NCI-H1694 (cell line): Measurements from ENCODE around the gene MOSPD3.
"Not testable (repeated sequence)": the region's sequence is repeated elsewhere in the genome, so short reads cannot be mapped to it uniquely, and the experiment has no call there.

Source experiments
- DNase-seq: peaks from one replicate; lab custom pipeline; 2025; lab: John Stamatoyannopoulos, UW

Gene MOSPD3, protein sequence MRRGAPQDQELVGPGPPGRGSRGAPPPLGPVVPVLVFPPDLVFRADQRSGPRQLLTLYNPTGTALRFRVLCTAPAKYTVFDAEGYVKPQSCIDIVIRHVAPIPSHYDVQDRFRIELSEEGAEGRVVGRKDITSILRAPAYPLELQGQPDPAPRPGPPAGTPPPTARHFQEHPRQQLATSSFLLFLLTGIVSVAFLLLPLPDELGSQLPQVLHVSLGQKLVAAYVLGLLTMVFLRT

GRCh38 chr7:100611983-100612729, at the start of gene MOSPD3:
Gene MOSPD3, plus strand, starts transcription at chr7:100612540. Its CDS starts 252 bp downstream, at chr7:100612792.
- DNase-seq = peak; percentile 99

DNA sequence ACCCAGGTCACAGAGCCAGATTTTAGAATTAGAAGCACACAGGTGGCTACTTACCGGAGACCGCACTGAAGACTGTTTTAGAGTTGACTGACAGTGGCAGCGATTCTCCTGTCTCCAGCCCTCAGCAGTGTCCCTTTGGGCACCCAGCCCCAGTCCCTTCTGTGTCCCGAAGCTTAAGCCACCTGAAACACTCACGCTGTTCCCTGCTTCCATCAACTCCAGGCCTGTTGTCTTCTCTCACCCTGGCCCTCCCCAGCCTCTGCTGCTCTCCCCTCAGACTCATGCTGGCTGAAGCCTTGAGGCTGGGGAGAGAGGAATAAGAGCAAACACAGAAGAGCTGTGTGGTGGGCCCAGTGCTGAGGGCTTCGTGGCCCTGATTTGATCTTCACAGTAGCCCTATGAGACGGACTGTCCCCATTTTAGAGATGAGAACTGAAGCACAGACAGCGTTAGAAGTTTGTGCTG, 49.2 kb upstream of the MOSPD3 start:
- DNase-seq = no peak

DNA sequence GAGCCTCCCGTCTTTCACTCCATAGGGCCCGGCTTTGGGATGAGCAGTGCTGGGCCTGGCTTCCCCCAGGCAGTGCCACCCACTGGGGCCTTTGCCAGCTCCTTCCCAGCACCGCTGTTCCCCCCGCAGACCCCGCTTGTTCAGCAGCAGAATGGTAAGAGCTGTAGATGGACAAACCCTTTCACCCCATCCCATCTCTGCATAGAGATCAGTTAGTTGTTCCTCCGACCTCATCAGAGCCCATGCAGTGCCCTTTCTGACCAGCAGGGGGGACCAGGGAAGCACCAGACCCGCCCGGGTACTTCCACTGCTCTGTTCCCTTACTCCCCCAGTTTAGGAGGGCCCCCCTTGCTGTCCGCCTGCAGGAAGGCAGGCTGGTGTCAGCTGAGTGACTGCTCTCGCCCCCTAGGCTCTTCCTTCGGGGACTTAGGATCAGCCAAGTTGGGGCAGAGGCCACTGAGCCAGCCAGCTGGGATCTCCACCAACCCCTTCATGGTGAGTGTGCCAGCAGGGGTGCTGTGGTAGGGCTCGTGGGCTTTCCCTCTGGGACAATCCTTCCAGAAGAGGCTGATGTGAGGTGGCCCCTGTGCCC, 48.4 kb upstream of the MOSPD3 start:
- peak; percentile 60 for DNase-seq

DNA sequence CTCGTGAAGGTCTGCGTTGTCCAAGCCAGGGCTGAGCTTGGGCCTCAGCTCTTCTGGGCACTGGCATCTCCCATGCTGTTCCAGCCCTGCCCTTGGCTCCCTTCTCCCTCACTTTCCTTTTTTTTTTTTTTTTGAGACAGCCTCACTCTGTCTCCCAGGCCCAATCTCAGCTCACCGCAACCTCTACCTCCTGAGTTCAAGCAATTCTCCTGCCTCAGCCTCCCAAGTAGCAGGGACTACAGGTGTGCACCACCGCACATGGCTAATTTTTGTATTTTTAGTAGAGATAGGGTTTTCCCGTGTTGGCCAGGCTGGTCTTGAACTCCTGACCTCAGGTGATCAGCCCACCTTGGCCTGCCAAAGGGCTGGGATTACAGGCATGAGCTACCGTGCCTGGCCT, 47.9 kb upstream of the MOSPD3 start:
- DNase-seq = not testable (repeated sequence)

DNA sequence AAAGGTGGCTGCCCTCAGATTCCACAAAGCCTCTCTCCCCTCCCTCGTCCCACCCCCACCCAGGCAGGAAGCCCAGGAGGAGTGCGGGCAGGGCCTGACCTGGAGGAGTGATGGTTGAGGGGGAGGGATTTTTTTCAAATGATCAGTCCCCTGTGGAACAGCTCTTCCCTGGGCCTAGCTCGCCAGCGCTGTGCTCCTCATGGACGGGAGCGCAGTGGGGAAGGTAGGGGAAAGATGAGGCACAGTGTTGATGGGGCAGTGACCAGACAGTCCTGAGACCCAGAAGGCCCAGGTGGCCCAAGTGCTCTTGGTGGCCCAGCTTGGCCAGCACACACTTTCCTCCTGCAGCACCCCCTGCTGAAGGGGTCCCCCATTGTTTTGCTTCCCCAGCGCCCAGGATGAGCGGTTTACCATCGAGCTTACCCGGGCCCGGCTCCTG, 47.2 kb upstream of the MOSPD3 start:
- DNase-seq = no peak

GRCh38 chr7:100566018-100566531, 46.3 kb upstream of the MOSPD3 start:
- DNase-seq = no peak

DNA sequence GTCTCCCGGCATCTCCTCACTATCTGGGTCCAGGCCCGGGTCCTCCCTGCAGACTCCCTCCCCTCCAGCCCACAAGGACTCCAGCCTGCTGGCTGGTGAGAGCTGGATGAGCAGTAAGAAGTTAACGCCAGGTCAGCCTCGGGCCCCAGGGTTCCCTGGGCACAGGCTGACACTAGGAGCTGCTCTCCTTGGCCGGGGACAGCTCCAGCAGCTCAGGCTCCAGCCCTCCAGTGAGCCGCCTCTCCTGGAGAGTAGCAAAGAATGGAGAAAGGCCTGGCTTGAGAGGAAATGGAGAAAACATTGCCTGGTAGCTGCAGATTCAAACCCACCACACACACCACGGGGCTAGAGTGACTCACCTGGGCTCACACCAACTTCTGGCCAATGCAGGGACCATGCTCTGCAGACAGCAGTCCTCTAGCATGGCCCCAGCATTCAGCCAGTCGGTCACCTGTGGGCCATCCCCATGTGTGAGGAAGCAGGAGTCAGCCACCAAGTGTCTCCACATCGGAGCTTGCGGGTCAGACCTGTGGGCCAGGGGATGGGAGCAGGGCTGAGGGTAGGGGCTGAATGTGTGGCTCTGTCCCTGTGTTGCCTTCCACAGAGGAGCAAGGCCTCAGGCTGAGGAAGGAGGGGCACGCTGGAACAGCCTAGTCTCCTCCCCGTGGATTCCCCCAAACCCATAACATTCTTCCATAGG, 45.2 kb upstream of the MOSPD3 start:
- no peak for DNase-seq

DNA sequence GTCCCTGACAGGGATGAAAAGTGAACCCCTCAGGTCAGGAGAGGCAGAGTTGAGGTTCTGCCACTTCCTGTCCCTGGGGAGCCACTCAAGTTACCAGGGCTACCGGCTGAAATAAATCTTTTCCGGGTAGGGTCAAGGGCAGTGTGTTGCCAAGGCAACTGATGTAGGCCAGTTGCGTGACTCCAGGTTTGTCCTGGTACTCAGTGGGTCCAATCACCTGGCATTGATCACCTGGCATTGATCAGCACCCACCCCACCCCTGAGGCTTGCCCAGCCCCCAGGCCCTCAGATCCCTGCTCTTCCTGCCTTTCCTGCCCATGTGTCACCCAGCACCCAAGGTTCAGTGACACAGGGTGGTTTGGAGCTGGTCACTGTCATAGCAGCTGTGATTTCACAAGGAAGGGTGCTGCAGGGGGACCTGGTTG, 44.6 kb upstream of the MOSPD3 start:
- no peak for DNase-seq

- DNase-seq = no peak
These were observed 44.0 kb upstream of the MOSPD3 start for GRCh38 chr7:100568176-100568895.

DNA sequence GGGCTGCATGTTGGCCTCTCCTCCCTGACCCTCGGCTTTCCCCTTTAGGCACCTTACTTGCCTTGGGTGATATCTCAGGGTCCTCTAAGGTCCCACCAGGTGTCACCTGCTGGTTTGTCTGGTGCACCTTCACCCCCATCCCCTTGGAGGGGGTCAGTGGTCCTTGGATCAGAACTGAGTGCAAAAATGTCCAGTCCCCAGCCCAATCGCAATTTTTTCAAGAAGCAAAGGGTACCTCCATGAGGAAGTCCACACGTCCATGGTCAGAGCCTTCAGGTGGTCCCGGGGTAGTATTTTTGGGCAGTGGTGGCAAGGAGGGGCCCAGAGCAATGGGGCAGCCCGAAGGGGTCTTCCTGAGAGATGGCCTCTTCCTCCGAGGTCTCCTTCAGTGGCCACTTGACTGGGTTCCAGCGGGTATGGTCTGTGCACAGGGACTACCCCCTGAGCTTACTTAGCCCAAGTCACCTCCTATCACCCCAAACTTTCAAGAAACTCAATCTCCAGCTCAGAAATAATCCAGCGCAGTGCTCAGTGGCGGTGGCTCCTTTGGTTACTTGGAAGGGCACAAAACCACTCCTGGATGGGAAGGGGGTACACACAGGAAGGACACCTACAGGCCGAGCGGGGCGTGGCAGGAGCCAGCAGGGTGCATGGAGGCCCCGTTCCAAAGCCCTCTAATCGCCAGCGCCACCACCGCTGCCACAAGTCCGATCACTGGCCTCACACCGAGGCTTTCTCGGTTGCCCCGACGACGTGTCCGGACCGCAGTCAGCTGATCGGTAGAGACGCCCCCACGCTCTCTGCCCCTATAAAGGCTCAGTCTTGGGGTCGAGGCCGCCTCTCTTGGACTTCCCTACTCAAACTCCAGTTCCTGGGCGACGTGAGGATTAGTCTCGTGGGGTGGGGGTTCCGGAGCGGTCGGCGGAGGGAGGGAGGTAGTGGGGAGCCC, 43.2 kb upstream of the MOSPD3 start:
- DNase-seq = no peak

GRCh38 chr7:100570954-100571828, 41.1 kb upstream of the MOSPD3 start:
- DNase-seq = no peak

DNA sequence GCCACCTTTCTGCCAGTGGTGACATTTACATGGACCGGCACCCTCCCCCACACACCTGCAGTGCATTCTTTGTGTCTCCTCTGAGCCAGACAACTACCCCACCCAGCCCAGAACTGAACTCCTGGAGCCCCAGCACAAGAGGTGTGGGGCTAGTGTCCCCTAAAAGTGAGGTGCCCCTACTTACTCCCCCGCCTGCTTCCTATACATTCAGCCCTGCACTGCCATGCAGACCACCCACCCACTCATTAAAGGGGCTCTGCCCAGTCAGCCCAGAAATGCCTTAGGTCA, 40.6 kb upstream of the MOSPD3 start:
- DNase-seq = no peak

DNA sequence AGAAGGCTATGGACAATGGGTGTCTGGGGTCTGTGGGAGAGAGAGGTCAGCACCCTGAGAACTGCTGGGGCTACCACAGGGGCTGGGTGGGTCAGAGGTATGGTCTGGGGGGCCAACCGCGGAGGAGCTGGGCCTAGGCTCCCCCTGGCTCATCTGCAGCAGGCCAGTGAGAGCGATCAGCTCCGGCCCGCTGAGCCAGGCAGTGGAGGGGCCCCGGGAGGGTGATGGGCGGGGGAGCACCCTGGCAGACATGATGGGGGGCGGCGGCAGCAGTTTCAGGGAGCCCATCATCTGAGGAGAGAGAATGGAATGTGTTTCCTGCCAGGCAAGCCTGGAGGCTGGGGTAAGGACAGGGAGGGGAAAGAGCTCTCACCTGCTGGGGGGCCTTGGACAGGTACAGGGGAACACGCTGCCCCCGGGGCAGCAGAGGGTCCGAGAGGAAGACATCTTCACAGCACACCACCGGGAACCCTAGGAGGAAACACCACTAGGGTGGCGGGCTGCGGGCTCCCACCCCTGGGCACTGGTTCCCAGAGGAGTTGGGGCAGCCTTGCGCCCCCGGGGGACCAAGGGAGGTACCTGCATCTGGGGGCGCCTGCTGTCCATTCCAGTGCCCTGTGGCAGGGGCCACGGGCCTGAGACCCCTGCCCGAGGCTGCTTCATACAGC, 39.9 kb upstream of the MOSPD3 start:
- no peak for DNase-seq

GRCh38 chr7:100572949-100573675, 39.2 kb upstream of the MOSPD3 start:
- DNase-seq = no peak

DNA sequence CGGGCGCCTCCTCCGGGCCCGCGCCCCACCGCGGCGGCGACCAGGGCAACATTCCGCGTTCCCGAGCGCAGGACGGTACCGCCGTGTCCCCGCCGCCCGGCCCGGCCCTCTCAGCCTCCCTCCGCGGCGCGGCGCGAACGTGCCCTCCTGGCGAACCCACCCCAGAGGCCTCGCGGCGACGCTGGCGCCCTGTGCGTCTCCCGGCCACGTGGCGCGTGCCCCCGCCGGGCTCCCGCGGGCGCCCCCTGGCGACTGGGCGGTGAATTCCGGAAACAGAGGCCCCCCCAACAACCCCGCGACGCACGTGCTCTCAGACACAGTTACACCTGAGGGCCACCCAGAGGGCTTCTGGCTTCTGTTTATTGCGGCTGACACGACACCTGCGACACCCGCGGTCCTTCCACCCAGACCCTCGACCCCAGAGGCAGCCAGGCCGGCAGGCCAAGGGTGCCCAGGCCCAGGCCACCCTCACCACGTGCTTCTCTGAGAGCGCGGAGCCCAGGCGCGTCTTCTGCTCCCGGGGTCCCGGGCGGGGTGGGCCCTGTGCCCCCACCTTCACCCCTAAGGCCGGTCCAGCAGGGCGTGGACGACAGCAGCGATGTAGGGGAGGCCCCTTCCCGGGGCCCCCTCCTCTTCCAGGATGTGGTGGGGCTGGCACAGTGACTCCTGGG, 38.5 kb upstream of the MOSPD3 start, which contains the start of gene SAP25:
Gene SAP25, minus strand, starts transcription at position 210 of the 671 bp plus-strand sequence. Its CDS starts 158 bp downstream, at position 52.
- DNase-seq = no peak

- DNase-seq = no peak
These were observed 37.8 kb upstream of the MOSPD3 start for GRCh38 chr7:100574362-100575205.

DNA sequence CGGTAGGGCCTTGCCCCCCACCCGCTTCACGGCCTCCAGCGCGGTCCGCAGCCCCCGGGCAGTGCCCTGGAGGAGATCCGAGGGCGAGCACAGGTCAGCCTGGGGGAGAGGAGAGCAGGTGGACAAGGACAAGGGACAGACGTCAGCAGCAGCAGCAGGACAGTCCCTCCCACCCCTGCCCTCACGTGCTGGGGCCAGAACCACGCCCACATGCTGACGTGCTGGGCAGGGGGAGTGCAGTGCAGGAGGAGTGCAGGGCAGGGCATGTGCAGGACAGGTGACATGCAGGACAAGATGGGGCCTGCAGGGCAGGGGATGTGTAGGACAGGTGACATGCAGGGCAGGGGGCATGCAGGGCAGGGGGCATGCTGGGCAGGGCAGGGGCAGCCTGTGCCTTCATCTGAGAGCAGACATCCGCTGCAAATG, 37.1 kb upstream of the MOSPD3 start:
- no peak for DNase-seq
